HepG2 (cell line): ENCODE measurements around the gene PDE6C. TPM values are rescaled to one million over a fixed set of nuclear protein-coding genes. Genes with fewer than 3 reads are reported as not detected.

Experiments
- ATAC-seq: fragments of 200-7000 bp; cut with Tn5 transposase; 3 replicates; pipeline ENCODE4 v1.9.1; 2020; ENCODE audit warnings: mild to moderate bottlenecking, moderate library complexity
- BruUV-seq: library from RNA; stranded (reverse); fragments of 400-500 nt; replicated peaks from 2 replicates; lab custom pipeline; 2021; lab: Mats Ljungman, UMichigan
- CTCF ChIA-PET: fragments of 300-600 bp; formaldehyde crosslinking; extraction: SDS; loops from one replicate; lab custom pipeline; 2021; ENCODE audit warnings: low total read pairs, inconsistent platforms, low intra/inter-chr PET ratio; lab: Yijun Ruan, JAX
- POLR2A ChIA-PET: fragments of 350-600 bp; sonication (Branson Sonifier 250); formaldehyde crosslinking; loops from one replicate; lab custom pipeline; 2020; ENCODE audit warnings: antibody characterized with exemption, inconsistent platforms; lab: Yijun Ruan, JAX
- DNase-seq: peaks from one replicate; pipeline ENCODE4 v3.0.0-alpha.2; 2015; ENCODE audit warnings: low spot score
- FAIRE-seq: peaks from 3 replicates; lab custom pipeline; 2011; peaks lifted over from hg19 to GRCh38; lab: Jason Lieb, UNC
- H2AFZ ChIP-seq: one replicate; pipeline ENCODE4 v1.6.1; 2011; ENCODE audit warnings: low read length, inconsistent platforms
- H3K27ac ChIP-seq: fragments of 300-600 bp; 3 replicates; pipeline ENCODE4 v1.8.0; 2011; ENCODE audit warnings: mixed run types, mild to moderate bottlenecking, mixed read lengths, low read length, inconsistent platforms; ENCODE audit not compliant: insufficient read depth; ENCODE audit errors: extremely low read length
- H3K27me3 ChIP-seq, 2 experiments: fragments of 200-600 bp in 1 of 2; 2 replicates in 1 of 2; 3 replicates in 1 of 2; pipeline versions ENCODE4 v1.6.0 to v1.8.0; 2011; ENCODE audit warnings: low read length in 2 of 2, mild to moderate bottlenecking in 2 of 2, moderate library complexity in 2 of 2, inconsistent platforms in 1 of 2; ENCODE audit not compliant: insufficient read depth in 2 of 2, control insufficient read depth in 1 of 2
- H3K36me3 ChIP-seq, 2 experiments: fragments of 200-600 bp in 1 of 2; replicated peaks in 1 of 2; 2 replicates in 1 of 2; 3 replicates in 1 of 2; pipeline versions ENCODE4 v1.5.1 to v1.8.0; 2011; ENCODE audit warnings: low read length in 2 of 2, inconsistent platforms in 1 of 2; ENCODE audit not compliant: insufficient read depth in 2 of 2, control insufficient read depth in 1 of 2
- H3K4me1 ChIP-seq: 2 replicates; pipeline ENCODE4 v1.5.1; 2012; ENCODE audit warnings: low read length, inconsistent platforms; ENCODE audit not compliant: insufficient read depth
- H3K4me2 ChIP-seq: 2 replicates; pipeline ENCODE4 v1.6.0; 2011; ENCODE audit warnings: low read depth, low read length, inconsistent platforms
- H3K4me3 ChIP-seq, 3 experiments: fragments of 200-600 bp in 1 of 3; sonication (generic), shearing (Covaris generic) in 1 of 3; replicated peaks in 1 of 3; 2 replicates each; pipeline ENCODE4 v1.5.1; 2011 to 2016; ENCODE audit warnings: low read length in 3 of 3, inconsistent platforms in 2 of 3, low read depth in 2 of 3, mild to moderate bottlenecking in 2 of 3, control low read depth in 1 of 3, mixed read lengths in 1 of 3; ENCODE audit not compliant: insufficient read depth in 1 of 3
- H3K79me2 ChIP-seq: one replicate; pipeline ENCODE4 v1.6.1; 2011; ENCODE audit warnings: low read length, inconsistent platforms; ENCODE audit not compliant: insufficient read depth
- H3K9ac ChIP-seq: 2 replicates; pipeline ENCODE4 v1.6.0; 2011; ENCODE audit warnings: mild to moderate bottlenecking, low read depth, low read length, inconsistent platforms; ENCODE audit not compliant: insufficient read depth
- H3K9me3 ChIP-seq: 2 replicates; pipeline ENCODE4 v1.5.1; 2012; ENCODE audit warnings: mild to moderate bottlenecking, low read length
- H4K20me1 ChIP-seq: 2 replicates; pipeline ENCODE4 v1.6.0; 2011; ENCODE audit warnings: inconsistent platforms, mild to moderate bottlenecking, low read length, moderate library complexity; ENCODE audit not compliant: insufficient read depth
- ELF3 ChIP-seq: IDR thresholded peaks from 2 replicates; pipeline ENCODE4 v1.6.1; 2016; ENCODE audit warnings: missing genetic modification reagents, missing compliant biosample characterization
- NFKB2 ChIP-seq: sonication (generic); formaldehyde crosslinking; IDR thresholded peaks from 2 replicates; pipeline ENCODE4 v1.4.0; 2020; ENCODE audit warnings: missing genetic modification reagents, borderline replicate concordance
- SALL2 ChIP-seq: sonication (generic); formaldehyde crosslinking; IDR thresholded peaks from 2 replicates; pipeline ENCODE4 v1.8.1; 2023; ENCODE audit warnings: mild to moderate bottlenecking, missing genetic modification reagents, inconsistent platforms
- ZNF207 ChIP-seq: fragments of 450-650 bp; IDR thresholded peaks from 2 replicates; pipeline ENCODE4 v1.6.1; 2016; ENCODE audit warnings: antibody characterized with exemption, borderline replicate concordance
- WGBS: methylation state at CpG from one replicate; pipeline ENCODE4 v1.1.6; 2017; ENCODE audit warnings: low lambda C conversion rate; 5-methylcytosine and 5-hydroxymethylcytosine counted together
- in situ Hi-C: cut with HindIII; loops from 2 replicates; pipeline ENCODE4 v1.10.0; 2017; ENCODE audit warnings: low pct_unique_long_range_greater_than_20kb; ENCODE audit not compliant: extremely low pct_ligation_motif_present
- intact Hi-C: fragments of 100-400 bp; cut with micrococcal nuclease; formaldehyde crosslinking; loops from one replicate; pipeline ENCODE4 v1.10.0; 2022; ENCODE audit not compliant: unreplicated experiment
- polyA plus RNA-seq, 8 experiments: library from polyadenylated mRNA; depleted of rRNA in 3 of 8; stranded (reverse) in 7 of 8; unstranded in 1 of 8; fragments of >200 nt; fragmentation: Illumina TruSeq in 4 of 8; extraction: Trizol in 4 of 8; gene quantifications; 2 replicates each; pipeline versions ENCODE4 v1.2.1 to v1.2.3, GENCODE V29; 2011 to 2016; ENCODE audit warnings: low read depth in 4 of 8, missing spikeins in 1 of 8, mixed read lengths in 1 of 8; ENCODE audit not compliant: insufficient read depth in 1 of 8
- total RNA-seq, 5 experiments: library from RNA; depleted of rRNA; stranded (reverse); fragments of >200 nt; fragmentation: Illumina TruSeq; extraction: Trizol; gene quantifications; 2 replicates each; pipeline ENCODE4 v1.2.3, GENCODE V29; 2016; ENCODE audit warnings: low read depth in 1 of 5
- TF ChIP-seq, protein P1 (sequence below): sonication (generic); formaldehyde crosslinking; IDR thresholded peaks from 2 replicates; pipeline ENCODE4 v1.4.0; 2020; ENCODE audit warnings: mild to moderate bottlenecking, missing genetic modification reagents
- TF ChIP-seq, protein P2 (sequence below): IDR thresholded peaks from 2 replicates; pipeline ENCODE4 v1.6.1; 2016; ENCODE audit warnings: missing compliant biosample characterization, missing genetic modification reagents, borderline replicate concordance

PDE6C gene
- total and polyA plus RNA-seq, 2 of the 13 experiments (the other 11 are each of a cell fraction or from before 2014, with no cell fraction given), result 0.64 TPM; not detected in 1

DNA sequence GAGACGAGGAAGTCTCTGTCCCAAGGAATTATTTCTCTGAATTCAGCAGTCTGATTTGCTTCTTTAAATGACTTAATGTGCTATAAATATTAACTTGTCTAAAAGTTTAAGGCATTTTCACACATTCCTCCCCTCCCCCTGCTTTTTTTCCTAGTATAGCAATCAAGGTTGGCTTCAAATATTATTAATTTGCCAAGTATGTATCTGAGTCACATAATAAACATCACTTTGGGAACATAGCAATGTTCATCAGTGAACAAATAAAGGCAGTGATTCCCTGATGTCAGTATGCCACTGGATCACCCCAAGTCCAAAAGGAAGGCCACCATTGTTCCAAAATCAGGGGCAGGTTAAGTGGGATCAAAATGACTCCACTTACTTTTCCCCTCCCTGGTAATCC is 40.5 kb downstream of the PDE6C start (continued):
- TF ChIP-seq, protein P1, sequence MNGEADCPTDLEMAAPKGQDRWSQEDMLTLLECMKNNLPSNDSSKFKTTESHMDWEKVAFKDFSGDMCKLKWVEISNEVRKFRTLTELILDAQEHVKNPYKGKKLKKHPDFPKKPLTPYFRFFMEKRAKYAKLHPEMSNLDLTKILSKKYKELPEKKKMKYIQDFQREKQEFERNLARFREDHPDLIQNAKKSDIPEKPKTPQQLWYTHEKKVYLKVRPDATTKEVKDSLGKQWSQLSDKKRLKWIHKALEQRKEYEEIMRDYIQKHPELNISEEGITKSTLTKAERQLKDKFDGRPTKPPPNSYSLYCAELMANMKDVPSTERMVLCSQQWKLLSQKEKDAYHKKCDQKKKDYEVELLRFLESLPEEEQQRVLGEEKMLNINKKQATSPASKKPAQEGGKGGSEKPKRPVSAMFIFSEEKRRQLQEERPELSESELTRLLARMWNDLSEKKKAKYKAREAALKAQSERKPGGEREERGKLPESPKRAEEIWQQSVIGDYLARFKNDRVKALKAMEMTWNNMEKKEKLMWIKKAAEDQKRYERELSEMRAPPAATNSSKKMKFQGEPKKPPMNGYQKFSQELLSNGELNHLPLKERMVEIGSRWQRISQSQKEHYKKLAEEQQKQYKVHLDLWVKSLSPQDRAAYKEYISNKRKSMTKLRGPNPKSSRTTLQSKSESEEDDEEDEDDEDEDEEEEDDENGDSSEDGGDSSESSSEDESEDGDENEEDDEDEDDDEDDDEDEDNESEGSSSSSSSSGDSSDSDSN (CRISPR knock-in tag), result no peak

DNA sequence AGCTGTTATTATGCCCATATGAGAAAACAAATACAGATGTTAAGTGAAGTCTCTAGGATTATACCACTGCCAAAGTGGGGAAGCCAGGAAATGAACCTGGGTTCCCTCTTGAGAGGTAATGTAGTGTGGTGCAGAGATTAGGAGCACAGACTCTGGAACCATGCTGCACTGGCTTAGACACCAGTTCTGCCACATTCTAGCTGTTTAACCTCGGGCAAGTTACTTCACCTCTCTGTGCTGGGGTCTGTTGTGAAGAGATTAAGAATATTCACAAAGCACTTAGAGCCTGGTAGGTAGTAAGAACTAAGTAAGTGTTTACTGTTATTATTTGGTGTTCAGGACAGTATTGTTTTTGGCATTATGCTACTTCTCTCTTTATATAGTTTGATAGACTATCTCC is 41.9 kb downstream of the PDE6C start:
- no peak for ATAC-seq
- Histone ChIP-seq H3K4me3 (no peak overlapping the region), H3K27ac (no peak overlapping the region), H2AFZ (no peak overlapping the region)
- TF ChIP-seq ZNF207 (no peak), SALL2 (CRISPR knock-in tag) (no peak), ELF3 (CRISPR knock-in tag) (no peak), NFKB2 (CRISPR knock-in tag) (no peak)
- TF ChIP-seq, protein P2, sequence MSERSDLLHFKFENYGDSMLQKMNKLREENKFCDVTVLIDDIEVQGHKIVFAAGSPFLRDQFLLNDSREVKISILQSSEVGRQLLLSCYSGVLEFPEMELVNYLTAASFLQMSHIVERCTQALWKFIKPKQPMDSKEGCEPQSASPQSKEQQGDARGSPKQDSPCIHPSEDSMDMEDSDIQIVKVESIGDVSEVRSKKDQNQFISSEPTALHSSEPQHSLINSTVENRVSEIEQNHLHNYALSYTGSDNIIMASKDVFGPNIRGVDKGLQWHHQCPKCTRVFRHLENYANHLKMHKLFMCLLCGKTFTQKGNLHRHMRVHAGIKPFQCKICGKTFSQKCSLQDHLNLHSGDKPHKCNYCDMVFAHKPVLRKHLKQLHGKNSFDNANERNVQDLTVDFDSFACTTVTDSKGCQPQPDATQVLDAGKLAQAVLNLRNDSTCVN, result no peak
- TF ChIP-seq, all 625 proteins: peak for 0
- ChIA-PET CTCF (no interaction called here), POLR2A (no interaction called here)
- Histone ChIP-seq H3K9ac (no peak overlapping the region), H4K20me1 (no peaks in the 10 kb centered on the region), H3K79me2 (no peaks in the 10 kb centered on the region), H3K4me2 (no peak overlapping the region), H3K4me1 (peaks cover 6% of the 10 kb centered on the region), H3K36me3 (no peaks in the 10 kb centered on the region), H3K27me3 (no peaks in the 10 kb centered on the region), H3K9me3 (no peaks in the 10 kb centered on the region)
- FAIRE-seq (no peak), DNase-seq (no peak)
- in situ Hi-C loops, result no loop called here
- 56% methylated on average over 1 of the region's 1 CpG for WGBS
- BruUV-seq, result no TSS peak
- intact Hi-C loops, result no loop called here
